Mucosa of stomach (tissue), 1 donor: Measurements from ENCODE around the gene MTCL1.

Experiments used
- H3K27me3 ChIP-seq: one replicate; pipeline ENCODE4 v1.7.0; 2013; ENCODE audit warnings: mild to moderate bottlenecking, low read length; ENCODE audit not compliant: control insufficient read depth, insufficient read depth
- H3K36me3 ChIP-seq: one replicate; pipeline ENCODE4 v1.7.0; 2013; ENCODE audit warnings: low read length; ENCODE audit not compliant: control insufficient read depth, insufficient read depth
- H3K4me1 ChIP-seq: one replicate; pipeline ENCODE4 v1.7.0; 2013; ENCODE audit warnings: mild to moderate bottlenecking, low read length; ENCODE audit not compliant: control insufficient read depth, insufficient read depth
- H3K4me3 ChIP-seq: one replicate; pipeline ENCODE4 v1.7.0; 2013; ENCODE audit warnings: low read length
- H3K9ac ChIP-seq: one replicate; pipeline ENCODE4 v1.7.0; 2013; ENCODE audit warnings: mild to moderate bottlenecking, low read length, moderate library complexity
- H3K9me3 ChIP-seq: one replicate; pipeline ENCODE4 v1.7.0; 2013; ENCODE audit warnings: mild to moderate bottlenecking, low read length, moderate library complexity; ENCODE audit not compliant: control insufficient read depth
- donor health status: Pancreatic carcinoma.

MTCL1 gene

GRCh38 chr18:8828798-8829197 is 123.4 kb downstream of the MTCL1 start:
- Histone ChIP-seq H3K9me3 (no peaks in the 10 kb centered on the region), H3K4me1 (peaks cover 26% of the 10 kb centered on the region), H3K4me3 (no peak overlapping the region), H3K36me3 (no peaks in the 10 kb centered on the region), H3K27me3 (no peaks in the 10 kb centered on the region), H3K9ac (no peak overlapping the region)

DNA sequence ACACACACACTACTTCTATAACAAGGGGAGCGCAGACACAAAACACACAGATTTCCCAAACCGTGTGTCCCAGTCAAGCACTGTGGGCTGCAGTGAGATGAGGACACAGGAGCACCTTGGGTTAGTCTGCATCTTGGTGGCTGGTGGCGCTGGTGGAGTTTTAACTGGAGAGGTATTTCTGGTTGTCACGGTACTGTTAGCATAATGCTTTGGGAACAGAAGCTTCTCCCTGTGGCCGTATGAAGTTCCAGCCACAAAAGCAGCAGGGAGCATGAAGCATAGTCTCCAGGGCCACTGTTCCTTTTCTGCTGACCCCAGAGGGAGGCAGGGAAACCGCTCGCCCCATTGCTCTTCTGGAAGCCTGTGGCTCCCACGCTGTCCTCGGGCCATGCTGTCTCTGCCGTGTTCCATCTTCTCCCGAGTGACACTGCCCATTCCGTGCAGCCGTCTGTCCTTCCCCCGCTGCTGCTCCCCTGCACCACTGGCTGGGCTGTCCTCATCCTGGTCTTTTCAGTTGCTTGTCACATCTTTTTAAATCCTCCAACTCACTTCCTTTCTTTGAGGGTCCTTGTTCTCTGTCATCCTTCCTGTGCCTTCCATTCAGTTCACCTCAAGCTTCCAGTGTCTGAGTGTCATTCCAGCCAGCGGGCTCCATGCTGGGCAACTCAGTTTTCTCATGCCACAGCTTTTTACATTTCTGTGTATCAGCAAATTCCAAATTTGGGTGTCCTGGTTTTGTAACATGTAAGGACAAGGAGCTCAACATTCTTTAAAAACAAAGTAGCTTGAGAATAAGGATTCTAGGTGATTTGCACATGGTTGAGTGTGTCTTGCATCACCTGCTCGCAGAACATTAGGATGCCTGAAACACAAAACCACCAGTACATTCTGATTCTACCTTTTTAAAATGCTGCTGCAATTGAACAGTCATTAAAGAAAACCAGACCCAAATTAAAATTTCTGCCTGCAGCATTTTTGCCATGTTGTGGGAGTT is 125.0 kb downstream of the MTCL1 start:
- no peak overlapping the region for H3K9ac ChIP-seq
- peaks cover 26% of the 10 kb centered on the region for H3K4me1 ChIP-seq
- no peak overlapping the region for H3K4me3 ChIP-seq
- no peaks in the 10 kb centered on the region for H3K36me3 ChIP-seq
- H3K27me3 ChIP-seq, result no peaks in the 10 kb centered on the region
- H3K9me3 ChIP-seq, result no peaks in the 10 kb centered on the region

GRCh38 chr18:8831112-8831511 is 125.8 kb downstream of the MTCL1 start:
- no peak overlapping the region for H3K9ac ChIP-seq
- no peak overlapping the region for H3K4me3 ChIP-seq
- peaks cover 26% of the 10 kb centered on the region for H3K4me1 ChIP-seq
- H3K9me3 ChIP-seq, result no peaks in the 10 kb centered on the region
- no peaks in the 10 kb centered on the region for H3K36me3 ChIP-seq
- no peaks in the 10 kb centered on the region for H3K27me3 ChIP-seq

- no peaks in the 10 kb centered on the region for H3K36me3 ChIP-seq
- H3K9ac ChIP-seq, result no peak overlapping the region
- H3K4me3 ChIP-seq, result no peak overlapping the region
- no peaks in the 10 kb centered on the region for H3K9me3 ChIP-seq
- peaks cover 25% of the 10 kb centered on the region for H3K4me1 ChIP-seq
- H3K27me3 ChIP-seq, result no peaks in the 10 kb centered on the region
Observed at GRCh38 chr18:8831531-8831930, 126.2 kb downstream of the MTCL1 start.

GRCh38 chr18:8833480-8833879 is 128.1 kb downstream of the MTCL1 start:
- Histone ChIP-seq H3K9ac (no peak overlapping the region), H3K27me3 (no peaks in the 10 kb centered on the region), H3K4me3 (no peak overlapping the region), H3K4me1 (peaks cover 7% of the 10 kb centered on the region), H3K9me3 (no peaks in the 10 kb centered on the region), H3K36me3 (no peaks in the 10 kb centered on the region)

- H3K27me3 ChIP-seq, result no peaks in the 10 kb centered on the region
- H3K36me3 ChIP-seq, result no peaks in the 10 kb centered on the region
- no peaks in the 10 kb centered on the region for H3K9me3 ChIP-seq
- no peak overlapping the region for H3K9ac ChIP-seq
- H3K4me1 ChIP-seq, result peaks cover 10% of the 10 kb centered on the region
- H3K4me3 ChIP-seq, result no peak overlapping the region
Observed at GRCh38 chr18:8834881-8835280, 129.5 kb downstream of the MTCL1 start.

- Histone ChIP-seq H3K9ac (no peak overlapping the region), H3K27me3 (no peaks in the 10 kb centered on the region), H3K4me1 (peaks cover 10% of the 10 kb centered on the region), H3K36me3 (no peaks in the 10 kb centered on the region), H3K9me3 (no peaks in the 10 kb centered on the region), H3K4me3 (no peak overlapping the region)
Observed at GRCh38 chr18:8835521-8835953, 130.2 kb downstream of the MTCL1 start.

DNA sequence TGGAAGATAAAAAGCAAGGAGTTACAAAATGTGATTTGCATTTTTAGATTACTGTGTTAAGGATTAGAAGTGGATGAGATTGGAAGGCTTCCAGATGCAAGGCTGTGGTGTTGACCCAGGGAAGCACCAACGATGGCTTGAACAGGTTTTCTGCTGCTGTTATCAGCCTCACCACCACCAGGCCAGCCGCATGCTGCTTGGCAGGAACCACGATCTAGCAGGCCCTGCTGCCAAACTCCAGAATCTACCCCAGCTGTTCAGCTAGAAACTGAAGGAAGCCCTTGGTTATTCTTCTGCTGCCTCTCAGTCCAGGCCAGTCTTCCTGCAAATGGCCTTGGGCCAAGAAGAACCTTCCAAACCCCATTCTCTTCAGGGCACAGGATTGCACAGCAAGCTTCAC is 133.9 kb downstream of the MTCL1 start:
- Histone ChIP-seq H3K9me3 (no peaks in the 10 kb centered on the region), H3K27me3 (no peaks in the 10 kb centered on the region), H3K9ac (no peak overlapping the region), H3K36me3 (no peaks in the 10 kb centered on the region), H3K4me1 (peaks cover 10% of the 10 kb centered on the region), H3K4me3 (no peak overlapping the region)

DNA sequence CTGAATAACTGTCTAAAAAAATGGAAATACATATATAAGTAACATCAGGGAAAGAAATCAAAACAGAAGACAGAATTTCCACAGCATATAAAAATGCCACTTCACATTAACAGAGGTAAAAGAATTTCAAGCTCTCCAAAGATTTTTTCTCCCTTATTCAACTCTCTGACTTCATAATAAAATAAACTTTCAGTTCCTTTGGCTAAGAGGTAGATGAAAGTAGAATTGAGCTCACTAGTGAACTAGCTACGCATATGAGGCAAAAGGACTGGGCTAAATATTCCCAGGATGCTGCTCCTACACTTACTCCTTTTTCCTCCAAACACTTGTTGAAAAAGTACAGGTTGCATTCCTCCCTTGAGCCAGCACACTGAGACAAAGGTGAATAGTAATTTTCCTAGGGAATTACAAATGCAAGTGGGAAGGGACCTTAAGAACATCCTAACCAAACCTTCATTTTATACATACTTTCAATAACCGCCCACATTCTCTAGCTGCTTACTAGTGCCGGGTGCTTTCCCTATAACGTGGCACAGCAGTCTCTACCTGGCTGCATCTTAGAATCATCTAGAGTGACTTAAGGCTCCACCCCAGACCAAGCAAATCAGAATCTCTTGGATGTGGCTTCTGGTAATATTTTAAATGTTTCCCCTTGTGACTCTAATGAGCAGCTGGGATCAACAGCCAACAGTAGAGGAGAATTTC is 136.6 kb downstream of the MTCL1 start:
- Histone ChIP-seq H3K4me1 (peaks cover 10% of the 10 kb centered on the region), H3K27me3 (no peaks in the 10 kb centered on the region), H3K36me3 (no peaks in the 10 kb centered on the region), H3K9ac (no peak overlapping the region), H3K4me3 (no peak overlapping the region), H3K9me3 (no peaks in the 10 kb centered on the region)

DNA sequence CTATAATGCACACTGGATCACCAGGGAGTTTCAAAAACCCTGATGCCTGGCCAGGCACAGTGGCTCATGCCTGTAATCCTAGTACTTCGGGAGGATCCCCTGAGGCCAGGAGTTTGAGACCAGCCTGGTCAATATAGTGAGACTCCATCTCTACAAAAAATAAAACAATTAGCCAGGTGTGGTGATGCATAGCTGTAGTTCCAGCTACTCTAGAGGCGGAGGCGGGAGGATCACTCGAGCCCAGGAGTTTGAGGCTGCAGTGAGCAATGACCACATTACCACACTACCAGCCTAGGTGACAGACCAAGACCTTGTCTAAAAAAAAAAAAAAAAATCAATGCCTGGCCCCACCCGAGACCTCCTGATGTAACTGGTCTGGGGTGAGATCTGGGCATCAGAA is 137.2 kb downstream of the MTCL1 start:
- Histone ChIP-seq H3K27me3 (no peaks in the 10 kb centered on the region), H3K9ac (no peak overlapping the region), H3K36me3 (no peaks in the 10 kb centered on the region), H3K4me1 (peaks cover 10% of the 10 kb centered on the region), H3K4me3 (no peak overlapping the region), H3K9me3 (no peaks in the 10 kb centered on the region)

DNA sequence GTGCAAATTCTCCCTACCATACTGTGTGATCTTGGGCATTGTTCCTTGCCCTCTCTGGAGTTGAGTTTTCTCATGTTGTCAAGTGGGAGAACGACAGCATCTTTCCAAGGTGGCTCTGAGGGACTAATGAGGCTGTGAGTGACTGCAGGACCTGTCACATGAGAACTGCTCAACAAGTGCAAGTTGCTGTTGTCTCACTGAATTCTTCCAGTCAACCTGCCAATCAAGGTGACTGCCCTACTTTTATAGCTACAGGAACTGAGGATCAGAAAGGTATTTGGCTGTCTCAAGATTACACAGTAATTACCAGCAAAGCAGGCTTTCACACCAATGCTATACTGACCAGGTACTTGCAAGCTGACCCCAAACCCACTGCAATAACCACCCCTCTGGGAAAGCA is 137.6 kb downstream of the MTCL1 start:
- H3K9ac ChIP-seq, result no peak overlapping the region
- H3K9me3 ChIP-seq, result no peaks in the 10 kb centered on the region
- no peaks in the 10 kb centered on the region for H3K36me3 ChIP-seq
- no peak overlapping the region for H3K4me3 ChIP-seq
- peaks cover 10% of the 10 kb centered on the region for H3K4me1 ChIP-seq
- H3K27me3 ChIP-seq, result no peaks in the 10 kb centered on the region

- Histone ChIP-seq H3K36me3 (no peaks in the 10 kb centered on the region), H3K4me3 (no peak overlapping the region), H3K9me3 (no peaks in the 10 kb centered on the region), H3K9ac (no peak overlapping the region), H3K27me3 (no peaks in the 10 kb centered on the region), H3K4me1 (no peaks in the 10 kb centered on the region)
Observed at GRCh38 chr18:8844721-8845148, 139.4 kb downstream of the MTCL1 start.
